HG03378 (cell line): ENCODE data around the gene C1QTNF8.

Experiments
- ATAC-seq: cut with Tn5 transposase; IDR thresholded peaks from one replicate; pipeline ENCODE4 v1.9.1; 2021; ENCODE audit warnings: mild to moderate bottlenecking, moderate library complexity; ENCODE audit not compliant: unreplicated experiment

The C1QTNF8 gene

GRCh38 chr16:1112506-1113184 lies 16.6 kb upstream of the C1QTNF8 start:
- no peak for ATAC-seq

GRCh38 chr16:1109648-1110047 lies 13.6 kb upstream of the C1QTNF8 start:
- no peak for ATAC-seq

- ATAC-seq, result no peak
Observed at GRCh38 chr16:1108299-1109252, 12.5 kb upstream of the C1QTNF8 start.

- no peak for ATAC-seq
Observed at GRCh38 chr16:1107731-1108130, 11.7 kb upstream of the C1QTNF8 start.

- no peak for ATAC-seq
Observed at GRCh38 chr16:1107141-1107540, 11.1 kb upstream of the C1QTNF8 start.

GRCh38 chr16:1106659-1107058 lies 10.6 kb upstream of the C1QTNF8 start:
- ATAC-seq, result no peak

GRCh38 chr16:1105888-1106620 lies 10.0 kb upstream of the C1QTNF8 start:
- ATAC-seq, result no peak

- no peak for ATAC-seq
Observed at GRCh38 chr16:1103636-1103980, 7.6 kb upstream of the C1QTNF8 start.

- no peak for ATAC-seq
Observed at GRCh38 chr16:1102921-1103635, 7.0 kb upstream of the C1QTNF8 start.

- no peak for ATAC-seq
Observed at GRCh38 chr16:1102333-1102700, 6.3 kb upstream of the C1QTNF8 start.

- ATAC-seq, result no peak
Observed at GRCh38 chr16:1101573-1102332, 5.7 kb upstream of the C1QTNF8 start.

GRCh38 chr16:1101133-1101532 lies 5.1 kb upstream of the C1QTNF8 start:
- ATAC-seq, result no peak

GRCh38 chr16:1100084-1100800 lies 4.2 kb upstream of the C1QTNF8 start:
- ATAC-seq, result no peak

GRCh38 chr16:1099189-1100083 lies 3.4 kb upstream of the C1QTNF8 start:
- ATAC-seq, result no peak

- ATAC-seq, result no peak
Observed at GRCh38 chr16:1098266-1098991, 2.4 kb upstream of the C1QTNF8 start.

GRCh38 chr16:1097800-1098199 lies 1.8 kb upstream of the C1QTNF8 start:
- no peak for ATAC-seq

GRCh38 chr16:1097156-1097555 lies 1.1 kb upstream of the C1QTNF8 start:
- ATAC-seq, result no peak
